ENCODE results near the gene GFY.

Gene GFY

DNA sequence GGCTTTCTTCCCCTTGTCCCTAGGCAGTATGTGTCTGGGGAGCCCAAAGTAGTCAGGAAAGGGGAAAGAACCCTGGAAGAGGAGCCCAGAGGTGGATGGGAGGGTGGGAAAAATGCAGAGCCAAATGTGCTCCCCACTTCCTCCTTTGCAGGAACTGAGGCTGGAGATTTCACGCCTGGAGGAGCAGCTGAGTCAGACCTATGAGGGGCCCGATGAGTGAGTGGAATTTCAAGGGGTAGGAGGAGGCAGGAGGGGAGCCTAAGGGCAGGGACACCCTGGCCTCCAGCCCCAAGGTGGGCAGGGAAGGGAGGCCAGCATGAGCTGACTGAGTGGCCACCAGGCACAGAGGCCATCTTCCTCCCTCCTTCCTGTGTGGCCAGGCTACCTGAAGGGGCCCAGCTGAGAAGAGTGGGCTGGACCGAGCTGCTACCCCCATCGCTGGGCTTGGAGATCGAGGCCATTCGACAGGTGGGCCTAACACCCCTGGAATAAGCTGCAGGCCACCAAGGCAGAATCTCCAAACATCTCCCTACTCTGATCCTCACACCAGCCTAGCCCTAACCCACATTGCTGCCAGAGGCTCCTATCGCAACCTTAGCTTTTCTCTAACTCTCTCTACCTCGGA, 16.3 kb upstream of the GFY start (continued):
- TF ChIP-seq, protein P1, sequence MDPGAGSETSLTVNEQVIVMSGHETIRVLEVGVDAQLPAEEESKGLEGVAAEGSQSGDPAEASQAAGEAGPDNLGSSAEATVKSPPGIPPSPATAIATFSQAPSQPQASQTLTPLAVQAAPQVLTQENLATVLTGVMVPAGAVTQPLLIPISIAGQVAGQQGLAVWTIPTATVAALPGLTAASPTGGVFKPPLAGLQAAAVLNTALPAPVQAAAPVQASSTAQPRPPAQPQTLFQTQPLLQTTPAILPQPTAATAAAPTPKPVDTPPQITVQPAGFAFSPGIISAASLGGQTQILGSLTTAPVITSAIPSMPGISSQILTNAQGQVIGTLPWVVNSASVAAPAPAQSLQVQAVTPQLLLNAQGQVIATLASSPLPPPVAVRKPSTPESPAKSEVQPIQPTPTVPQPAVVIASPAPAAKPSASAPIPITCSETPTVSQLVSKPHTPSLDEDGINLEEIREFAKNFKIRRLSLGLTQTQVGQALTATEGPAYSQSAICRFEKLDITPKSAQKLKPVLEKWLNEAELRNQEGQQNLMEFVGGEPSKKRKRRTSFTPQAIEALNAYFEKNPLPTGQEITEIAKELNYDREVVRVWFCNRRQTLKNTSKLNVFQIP (CRISPR knock-in tag; IDR thresholded peaks at IDR 0.05; ENCODE audit: borderline replicate concordance, low read depth) = no peak
- TF ChIP-seq TOX (CRISPR knock-in tag; IDR thresholded peaks at IDR 0.05; ENCODE audit: borderline replicate concordance) (no peak), GLIS3 (CRISPR knock-in tag; IDR thresholded peaks at IDR 0.05) (no peak)

DNA sequence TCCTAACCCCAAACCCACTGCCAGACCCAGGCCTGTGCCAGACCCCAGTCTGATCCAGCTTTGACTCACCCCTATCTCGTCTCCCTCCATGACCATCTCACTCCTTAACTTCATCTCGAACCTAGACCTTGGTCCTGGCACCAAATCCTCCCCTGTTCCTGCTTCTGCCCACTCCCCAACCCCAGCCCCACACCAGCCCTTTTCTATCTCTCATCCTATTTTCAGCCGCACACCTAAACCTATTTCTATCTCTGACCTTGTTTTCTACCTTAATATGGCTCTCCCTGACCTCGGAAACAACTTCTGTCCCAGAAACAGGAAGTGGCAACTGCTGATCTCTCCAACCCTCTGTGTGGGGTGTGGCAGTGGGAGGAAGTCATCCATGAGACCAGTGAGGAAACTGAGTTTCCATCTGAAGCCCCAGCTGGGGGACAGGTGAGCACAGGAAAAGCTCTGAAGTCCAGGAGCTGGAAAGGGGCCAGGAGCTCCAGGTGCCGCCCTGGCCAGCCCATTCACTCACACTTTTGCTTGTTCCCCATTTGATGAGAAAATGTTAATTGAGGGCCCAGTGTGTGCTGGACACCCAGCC, 15.7 kb upstream of the GFY start:
- ATAC-seq = no peak

DNA sequence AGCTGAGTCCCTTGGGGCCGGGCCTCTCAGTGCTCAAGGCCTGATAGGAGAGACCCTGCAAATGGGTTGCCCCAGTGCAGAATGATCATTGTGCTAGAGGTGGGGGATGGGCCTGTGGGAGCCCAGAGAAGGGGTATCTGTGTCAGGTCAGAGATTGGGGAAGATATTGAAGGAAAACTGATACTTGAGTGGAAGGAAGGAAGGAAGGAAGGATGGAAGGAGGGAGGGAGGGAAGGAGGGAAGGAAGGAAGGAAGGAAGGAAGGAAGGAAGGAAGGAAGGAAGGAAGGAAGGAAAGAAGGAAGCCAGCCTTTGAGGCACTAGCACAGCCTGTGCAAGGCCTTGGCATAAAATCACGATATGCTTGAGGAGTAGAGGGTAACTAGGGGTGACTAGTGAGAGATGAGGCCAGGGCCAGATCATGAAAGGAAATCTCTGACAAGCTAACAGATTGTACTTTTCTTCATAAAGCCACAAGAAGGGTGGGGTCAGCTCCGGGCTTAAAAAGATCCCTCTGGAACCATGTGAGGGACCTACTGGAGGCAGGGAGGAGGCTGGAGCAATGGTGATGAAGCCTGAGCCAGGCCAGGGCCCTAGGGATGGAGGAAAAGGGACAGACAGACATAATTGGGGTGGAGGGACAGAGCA, 13.4 kb upstream of the GFY start:
- ATAC-seq = no peak
- TF ChIP-seq, protein P2, sequence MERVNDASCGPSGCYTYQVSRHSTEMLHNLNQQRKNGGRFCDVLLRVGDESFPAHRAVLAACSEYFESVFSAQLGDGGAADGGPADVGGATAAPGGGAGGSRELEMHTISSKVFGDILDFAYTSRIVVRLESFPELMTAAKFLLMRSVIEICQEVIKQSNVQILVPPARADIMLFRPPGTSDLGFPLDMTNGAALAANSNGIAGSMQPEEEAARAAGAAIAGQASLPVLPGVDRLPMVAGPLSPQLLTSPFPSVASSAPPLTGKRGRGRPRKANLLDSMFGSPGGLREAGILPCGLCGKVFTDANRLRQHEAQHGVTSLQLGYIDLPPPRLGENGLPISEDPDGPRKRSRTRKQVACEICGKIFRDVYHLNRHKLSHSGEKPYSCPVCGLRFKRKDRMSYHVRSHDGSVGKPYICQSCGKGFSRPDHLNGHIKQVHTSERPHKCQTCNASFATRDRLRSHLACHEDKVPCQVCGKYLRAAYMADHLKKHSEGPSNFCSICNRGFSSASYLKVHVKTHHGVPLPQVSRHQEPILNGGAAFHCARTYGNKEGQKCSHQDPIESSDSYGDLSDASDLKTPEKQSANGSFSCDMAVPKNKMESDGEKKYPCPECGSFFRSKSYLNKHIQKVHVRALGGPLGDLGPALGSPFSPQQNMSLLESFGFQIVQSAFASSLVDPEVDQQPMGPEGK (CRISPR knock-in tag; IDR thresholded peaks at IDR 0.05; ENCODE audit: borderline replicate concordance) = no peak
- TF ChIP-seq CSDC2 (CRISPR knock-in tag; IDR thresholded peaks at IDR 0.05) (no peak), ZNF565 (CRISPR knock-in tag; conservative IDR thresholded peaks at IDR 0.05; ENCODE audit: low read depth) (no peak), PPARA (CRISPR knock-in tag; IDR thresholded peaks at IDR 0.05; ENCODE audit: borderline replicate concordance) (no peak), ZNF8 (CRISPR knock-in tag; IDR thresholded peaks at IDR 0.05) (no peak), TOX (CRISPR knock-in tag; IDR thresholded peaks at IDR 0.05; ENCODE audit: borderline replicate concordance) (no peak)

More for the DNA sequence above, 15.7 kb upstream of the GFY start:
- TF ChIP-seq ZFP3 (CRISPR knock-in tag; IDR thresholded peaks at IDR 0.05) (no peak), TCF4 (CRISPR knock-in tag; IDR thresholded peaks at IDR 0.05; ENCODE audit: borderline replicate concordance) (no peak), ESRRG (CRISPR knock-in tag; IDR thresholded peaks at IDR 0.05) (no peak), ZNF70 (CRISPR knock-in tag; IDR thresholded peaks at IDR 0.05) (no peak), GLIS3 (CRISPR knock-in tag; IDR thresholded peaks at IDR 0.05) (no peak), ZC3H10 (CRISPR knock-in tag; IDR thresholded peaks at IDR 0.05) (no peak), ZNF565 (CRISPR knock-in tag; conservative IDR thresholded peaks at IDR 0.05; ENCODE audit: low read depth) (no peak), CSDC2 (CRISPR knock-in tag; IDR thresholded peaks at IDR 0.05) (no peak), ZNF8 (CRISPR knock-in tag; IDR thresholded peaks at IDR 0.05) (no peak), SNAI2 (CRISPR knock-in tag; IDR thresholded peaks at IDR 0.05) (no peak)
- TF ChIP-seq, protein P3, sequence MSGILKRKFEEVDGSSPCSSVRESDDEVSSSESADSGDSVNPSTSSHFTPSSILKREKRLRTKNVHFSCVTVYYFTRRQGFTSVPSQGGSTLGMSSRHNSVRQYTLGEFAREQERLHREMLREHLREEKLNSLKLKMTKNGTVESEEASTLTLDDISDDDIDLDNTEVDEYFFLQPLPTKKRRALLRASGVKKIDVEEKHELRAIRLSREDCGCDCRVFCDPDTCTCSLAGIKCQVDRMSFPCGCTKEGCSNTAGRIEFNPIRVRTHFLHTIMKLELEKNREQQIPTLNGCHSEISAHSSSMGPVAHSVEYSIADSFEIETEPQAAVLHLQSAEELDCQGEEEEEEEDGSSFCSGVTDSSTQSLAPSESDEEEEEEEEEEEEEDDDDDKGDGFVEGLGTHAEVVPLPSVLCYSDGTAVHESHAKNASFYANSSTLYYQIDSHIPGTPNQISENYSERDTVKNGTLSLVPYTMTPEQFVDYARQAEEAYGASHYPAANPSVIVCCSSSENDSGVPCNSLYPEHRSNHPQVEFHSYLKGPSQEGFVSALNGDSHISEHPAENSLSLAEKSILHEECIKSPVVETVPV (CRISPR knock-in tag; IDR thresholded peaks at IDR 0.05) = no peak
- TF ChIP-seq, protein P4, sequence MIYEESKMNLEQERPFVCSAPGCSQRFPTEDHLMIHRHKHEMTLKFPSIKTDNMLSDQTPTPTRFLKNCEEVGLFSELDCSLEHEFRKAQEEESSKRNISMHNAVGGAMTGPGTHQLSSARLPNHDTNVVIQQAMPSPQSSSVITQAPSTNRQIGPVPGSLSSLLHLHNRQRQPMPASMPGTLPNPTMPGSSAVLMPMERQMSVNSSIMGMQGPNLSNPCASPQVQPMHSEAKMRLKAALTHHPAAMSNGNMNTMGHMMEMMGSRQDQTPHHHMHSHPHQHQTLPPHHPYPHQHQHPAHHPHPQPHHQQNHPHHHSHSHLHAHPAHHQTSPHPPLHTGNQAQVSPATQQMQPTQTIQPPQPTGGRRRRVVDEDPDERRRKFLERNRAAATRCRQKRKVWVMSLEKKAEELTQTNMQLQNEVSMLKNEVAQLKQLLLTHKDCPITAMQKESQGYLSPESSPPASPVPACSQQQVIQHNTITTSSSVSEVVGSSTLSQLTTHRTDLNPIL (CRISPR knock-in tag; IDR thresholded peaks at IDR 0.05; ENCODE audit: low read depth) = no peak

DNA sequence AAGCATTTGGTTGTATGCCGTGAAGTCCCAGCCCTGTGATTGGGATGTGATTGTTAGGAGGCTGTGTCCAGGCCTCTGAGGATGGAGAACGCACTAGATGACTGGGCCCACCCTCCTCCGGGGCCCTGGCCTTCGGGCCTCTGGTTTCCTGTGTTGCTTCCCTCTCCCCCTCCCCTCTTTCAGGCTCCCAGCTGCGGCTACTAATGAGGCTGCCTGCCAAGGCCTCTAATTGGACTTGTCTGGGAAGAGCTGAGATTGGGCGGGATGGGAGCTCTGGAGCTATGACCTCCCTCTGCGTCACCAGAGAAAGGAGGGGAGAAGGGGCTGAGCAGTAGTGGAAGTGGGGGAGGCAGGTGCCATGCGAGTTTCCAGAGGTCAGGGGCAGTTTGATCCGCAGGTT, 11.8 kb upstream of the GFY start:
- ATAC-seq = no peak
- TF ChIP-seq, protein P2 (CRISPR knock-in tag; IDR thresholded peaks at IDR 0.05; ENCODE audit: borderline replicate concordance) = no peak
- TF ChIP-seq, protein P1 (CRISPR knock-in tag; IDR thresholded peaks at IDR 0.05; ENCODE audit: borderline replicate concordance, low read depth) = no peak
- TF ChIP-seq ZNF565 (CRISPR knock-in tag; conservative IDR thresholded peaks at IDR 0.05; ENCODE audit: low read depth) = no peak
- no peak for TF ChIP-seq ZNF70 (CRISPR knock-in tag; IDR thresholded peaks at IDR 0.05)
- TF ChIP-seq, protein P3 (CRISPR knock-in tag; IDR thresholded peaks at IDR 0.05) = no peak
- no peak for TF ChIP-seq OSR1 (CRISPR knock-in tag; IDR thresholded peaks at IDR 0.05)
- TF ChIP-seq SNAI2 (CRISPR knock-in tag; IDR thresholded peaks at IDR 0.05) = no peak
- TF ChIP-seq ZFP3 (CRISPR knock-in tag; IDR thresholded peaks at IDR 0.05) = no peak
- no peak for TF ChIP-seq TCF4 (CRISPR knock-in tag; IDR thresholded peaks at IDR 0.05; ENCODE audit: borderline replicate concordance)
- TF ChIP-seq, protein P5, sequence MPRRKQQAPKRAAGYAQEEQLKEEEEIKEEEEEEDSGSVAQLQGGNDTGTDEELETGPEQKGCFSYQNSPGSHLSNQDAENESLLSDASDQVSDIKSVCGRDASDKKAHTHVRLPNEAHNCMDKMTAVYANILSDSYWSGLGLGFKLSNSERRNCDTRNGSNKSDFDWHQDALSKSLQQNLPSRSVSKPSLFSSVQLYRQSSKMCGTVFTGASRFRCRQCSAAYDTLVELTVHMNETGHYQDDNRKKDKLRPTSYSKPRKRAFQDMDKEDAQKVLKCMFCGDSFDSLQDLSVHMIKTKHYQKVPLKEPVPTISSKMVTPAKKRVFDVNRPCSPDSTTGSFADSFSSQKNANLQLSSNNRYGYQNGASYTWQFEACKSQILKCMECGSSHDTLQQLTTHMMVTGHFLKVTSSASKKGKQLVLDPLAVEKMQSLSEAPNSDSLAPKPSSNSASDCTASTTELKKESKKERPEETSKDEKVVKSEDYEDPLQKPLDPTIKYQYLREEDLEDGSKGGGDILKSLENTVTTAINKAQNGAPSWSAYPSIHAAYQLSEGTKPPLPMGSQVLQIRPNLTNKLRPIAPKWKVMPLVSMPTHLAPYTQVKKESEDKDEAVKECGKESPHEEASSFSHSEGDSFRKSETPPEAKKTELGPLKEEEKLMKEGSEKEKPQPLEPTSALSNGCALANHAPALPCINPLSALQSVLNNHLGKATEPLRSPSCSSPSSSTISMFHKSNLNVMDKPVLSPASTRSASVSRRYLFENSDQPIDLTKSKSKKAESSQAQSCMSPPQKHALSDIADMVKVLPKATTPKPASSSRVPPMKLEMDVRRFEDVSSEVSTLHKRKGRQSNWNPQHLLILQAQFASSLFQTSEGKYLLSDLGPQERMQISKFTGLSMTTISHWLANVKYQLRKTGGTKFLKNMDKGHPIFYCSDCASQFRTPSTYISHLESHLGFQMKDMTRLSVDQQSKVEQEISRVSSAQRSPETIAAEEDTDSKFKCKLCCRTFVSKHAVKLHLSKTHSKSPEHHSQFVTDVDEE (CRISPR knock-in tag; IDR thresholded peaks at IDR 0.05) = no peak
